Heart left ventricle (tissue), 13 donors: ENCODE data around the gene METTL25.

Experiments
- CTCF ChIP-seq, 12 donors: fragments of 200-600 bp; sonication (generic) in 4 of 12; IDR thresholded peaks; one replicate each; pipeline versions ENCODE4 v1.5.0 to v1.8.0; 2018 to 2022; ENCODE audit warnings: antibody characterized with exemption in 12 of 12, mild to moderate bottlenecking in 5 of 12
- POLR2A ChIP-seq, 2 donors: fragments of 450-650 bp; IDR thresholded peaks; one replicate each; pipeline ENCODE4 v1.6.1; 2017; ENCODE audit warnings: antibody characterized with exemption in 2 of 2, mild to moderate bottlenecking in 2 of 2, moderate library complexity in 2 of 2
- donor health status: ischemic (EF 13 %, LVEDD 7.1; RV severe dilation, severe dysfunction).
- donor health status: DM: no; HTN: yes; CAD: no.
- donor health status: DM: no; HTN: no; CAD: no.
- donor health status: ischemic (EF 25% LVEDD 6.9; RV normal size, moderate dysfunction).
- donor health status: ischemic (EF 25% LVEDD 5.7; RV mildly dilated, moderate dysfunction).
- donor health status: ischemic (EF 35%, LVEDD 5.7; RV mildly dilated, moderate dysfunction).
- donor health status: nonischemic (EF 11% LVEDD 7.7; RV severe dilation, severe dysfunction).
- donor health status: DM: yes; HTN: yes; CAD: no.
- donor health status: PGD.
- donor health status: ischemic (EF 29% LVEDD 5.4; RV normal size, mild dysfunction).
- donor health status: nonischemic (EF 23%, LVEDD 6.1; RV moderate dilation, normal function).

- TF ChIP-seq CTCF (IDR thresholded peaks at IDR 0.05) (no peak), POLR2A (IDR thresholded peaks at IDR 0.05) (no peak)
Observed at GRCh38 chr12:82474798-82475184, 116.5 kb downstream of the METTL25 start.
